WTC11 (cell line): ENCODE results near the gene FRYL. TPM values are rescaled to one million over a fixed set of nuclear protein-coding genes. Genes with fewer than 3 reads are reported as not detected.

Source experiments
- ATAC-seq: fragments of 200-7000 bp; cut with Tn5 transposase; 2 replicates; pipeline ENCODE4 v1.10.0; 2021; ENCODE audit warnings: mild to moderate bottlenecking, moderate library complexity
- CTCF ChIA-PET: fragments of 300-600 bp; sonication (Branson Sonifier 250); formaldehyde crosslinking; loops from one replicate; lab custom pipeline; 2021; ENCODE audit warnings: antibody characterized with exemption; lab: Charles Lee
- POLR2A ChIA-PET: fragments of 350-600 bp; sonication (Branson Sonifier 250); formaldehyde crosslinking; loops from one replicate; lab custom pipeline; 2021; ENCODE audit warnings: antibody characterized with exemption; lab: Charles Lee
- DNase-seq: peaks from one replicate; pipeline ENCODE4 v3.0.0; 2021; ENCODE audit warnings: low spot score
- H3K27ac Mint-ChIP-seq: 2 replicates; pipeline ENCODE4 v1.8.0; 2021; ENCODE audit warnings: mixed read lengths
- H3K27me3 Mint-ChIP-seq: 2 replicates; pipeline ENCODE4 v1.8.0; 2021; ENCODE audit warnings: low read depth, mild to moderate bottlenecking, moderate library complexity, mixed read lengths
- H3K36me3 Mint-ChIP-seq: 2 replicates; pipeline ENCODE4 v1.8.0; 2021; ENCODE audit warnings: mixed read lengths
- H3K4me1 Mint-ChIP-seq: 2 replicates; pipeline ENCODE4 v1.8.0; 2022; ENCODE audit warnings: mixed read lengths
- H3K4me3 Mint-ChIP-seq: 2 replicates; pipeline ENCODE4 v1.8.0; 2021; ENCODE audit warnings: mild to moderate bottlenecking, moderate library complexity, mixed read lengths
- H3K9me3 Mint-ChIP-seq: 2 replicates; pipeline ENCODE4 v1.8.0; 2021; ENCODE audit warnings: mixed read lengths
- AFF4 ChIP-seq: sonication (generic); formaldehyde crosslinking; IDR thresholded peaks from 2 replicates; pipeline ENCODE4 v1.8.1; 2023; ENCODE audit warnings: mild to moderate bottlenecking, missing genetic modification reagents, borderline replicate concordance
- CBFB ChIP-seq: sonication (generic); formaldehyde crosslinking; IDR thresholded peaks from 2 replicates; pipeline ENCODE4 v1.8.1; 2022; ENCODE audit warnings: mild to moderate bottlenecking, low read depth, missing genetic modification reagents
- ETV6 ChIP-seq: sonication (generic); formaldehyde crosslinking; IDR thresholded peaks from 2 replicates; pipeline ENCODE4 v1.8.1; 2022; ENCODE audit warnings: mild to moderate bottlenecking, missing genetic modification reagents
- GABPB1 ChIP-seq: sonication (generic); formaldehyde crosslinking; IDR thresholded peaks from 2 replicates; pipeline ENCODE4 v1.8.1; 2023; ENCODE audit warnings: mild to moderate bottlenecking, missing genetic modification reagents
- GTF2I ChIP-seq: fragments of 250-450 bp; sonication (Bioruptor Pico); conservative IDR thresholded peaks from 2 replicates; pipeline ENCODE4 v1.4.0; 2021; ENCODE audit warnings: mild to moderate bottlenecking
- IRF2 ChIP-seq: sonication (generic); formaldehyde crosslinking; IDR thresholded peaks from 2 replicates; pipeline ENCODE4 v1.8.0; 2022; ENCODE audit warnings: low read depth, missing genetic modification reagents, borderline replicate concordance
- JAZF1 ChIP-seq: fragments of 250-450 bp; sonication (Bioruptor Pico); IDR thresholded peaks from 2 replicates; pipeline ENCODE4 v1.9.0; 2021; ENCODE audit warnings: moderate library complexity, mild to moderate bottlenecking, inconsistent platforms
- KAT7 ChIP-seq: sonication (generic); formaldehyde crosslinking; IDR thresholded peaks from 2 replicates; pipeline ENCODE4 v1.8.1; 2023; ENCODE audit warnings: missing genetic modification reagents, mild to moderate bottlenecking, borderline replicate concordance
- MLX ChIP-seq: sonication (generic); formaldehyde crosslinking; IDR thresholded peaks from 2 replicates; pipeline ENCODE4 v1.8.1; 2023; ENCODE audit warnings: mild to moderate bottlenecking, missing genetic modification reagents, moderate library complexity
- MXD4 ChIP-seq: fragments of 250-450 bp; sonication (Bioruptor Pico); IDR thresholded peaks from 2 replicates; pipeline ENCODE4 v1.8.0; 2021; ENCODE audit warnings: mild to moderate bottlenecking, moderate library complexity, borderline replicate concordance
- NFYB ChIP-seq: sonication (generic); formaldehyde crosslinking; conservative IDR thresholded peaks from 2 replicates; pipeline ENCODE4 v1.8.0; 2022; ENCODE audit warnings: low read depth, missing genetic modification reagents
- NR3C1 ChIP-seq: sonication (generic); formaldehyde crosslinking; conservative IDR thresholded peaks from 2 replicates; pipeline ENCODE4 v1.8.1; 2023; ENCODE audit warnings: low read depth, mild to moderate bottlenecking, missing genetic modification reagents
- OVOL2 ChIP-seq: fragments of 250-450 bp; sonication (Bioruptor Pico); IDR thresholded peaks from 2 replicates; pipeline ENCODE4 v1.9.0; 2021; ENCODE audit warnings: mild to moderate bottlenecking, borderline replicate concordance
- SMAD3 ChIP-seq: sonication (generic); formaldehyde crosslinking; IDR thresholded peaks from 2 replicates; pipeline ENCODE4 v1.8.0; 2022; ENCODE audit warnings: missing genetic modification reagents, mild to moderate bottlenecking, borderline replicate concordance
- SOX15 ChIP-seq: fragments of 250-450 bp; sonication (Bioruptor Pico); IDR thresholded peaks from 2 replicates; pipeline ENCODE4 v1.9.0; 2021; ENCODE audit warnings: mild to moderate bottlenecking
- ZNF219 ChIP-seq: sonication (generic); formaldehyde crosslinking; IDR thresholded peaks from 2 replicates; pipeline ENCODE4 v1.8.0; 2023; ENCODE audit warnings: missing genetic modification reagents, mild to moderate bottlenecking, borderline replicate concordance
- ZNF232 ChIP-seq: sonication (generic); formaldehyde crosslinking; IDR thresholded peaks from 2 replicates; pipeline ENCODE4 v1.8.0; 2022; ENCODE audit warnings: mild to moderate bottlenecking, missing genetic modification reagents
- ZNF263 ChIP-seq: sonication (generic); formaldehyde crosslinking; IDR thresholded peaks from 2 replicates; pipeline ENCODE4 v1.8.1; 2022; ENCODE audit warnings: low read depth, mild to moderate bottlenecking, moderate library complexity, missing genetic modification reagents
- ZNF281 ChIP-seq: sonication (generic); formaldehyde crosslinking; IDR thresholded peaks from 2 replicates; pipeline ENCODE4 v1.8.0; 2023; ENCODE audit warnings: mild to moderate bottlenecking, missing genetic modification reagents
- total RNA-seq: library from RNA; stranded (reverse); gene quantifications from 3 replicates; pipeline ENCODE4 v1.2.3, GENCODE V29; 2021
- TF ChIP-seq, protein P1 (sequence below): fragments of 200-600 bp; IDR thresholded peaks from 2 replicates; pipeline ENCODE4 v1.8.0; 2022; ENCODE audit warnings: antibody characterized with exemption
- TF ChIP-seq, protein P2 (sequence below): sonication (generic); formaldehyde crosslinking; IDR thresholded peaks from 2 replicates; pipeline ENCODE4 v1.8.1; 2022; ENCODE audit warnings: missing genetic modification reagents, borderline replicate concordance

FRYL gene
- total RNA-seq, 1 experiment from 2014 or later, result 38.7 TPM

DNA sequence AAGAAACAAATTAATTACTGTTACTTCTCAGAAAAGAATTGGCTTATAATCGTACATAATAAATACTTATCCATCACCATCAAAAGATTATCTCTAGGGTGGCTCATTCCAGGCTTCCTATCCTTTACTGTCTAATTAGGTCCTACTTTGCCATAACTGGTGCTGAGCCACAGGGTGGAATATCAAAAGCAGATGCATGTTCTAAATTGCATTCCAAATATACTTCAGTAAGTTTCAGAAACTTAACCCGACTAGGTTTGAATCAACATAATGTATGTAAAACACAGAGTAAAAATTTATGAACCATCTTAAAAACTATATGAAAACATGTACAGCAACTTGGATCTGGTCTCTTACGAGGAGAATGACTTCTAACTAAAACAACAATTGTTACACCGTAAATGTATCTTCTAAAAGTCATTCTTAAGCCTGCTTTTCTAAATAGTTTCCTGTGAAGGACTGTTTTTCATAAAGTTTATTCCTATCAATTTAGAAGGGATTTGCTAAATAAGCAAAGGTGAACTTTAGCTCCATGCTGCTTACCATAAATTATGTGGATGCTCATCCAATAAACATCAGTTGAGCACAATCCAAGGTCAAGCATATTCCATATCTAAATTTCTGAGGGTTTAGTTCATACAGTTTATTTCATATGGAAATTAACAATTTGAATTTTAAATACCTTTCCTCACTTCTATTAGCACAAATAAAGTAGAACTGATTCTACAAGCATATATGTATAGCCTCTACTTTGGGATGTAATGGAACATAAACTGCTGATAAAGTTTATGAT is 276.6 kb downstream of the FRYL start (continued):
- TF ChIP-seq GABPB1 (CRISPR knock-in tag) (no peak), KAT7 (CRISPR knock-in tag) (no peak), OVOL2 (CRISPR knock-in tag) (no peak), ZNF281 (CRISPR knock-in tag) (no peak), NR3C1 (no peak), IRF2 (CRISPR knock-in tag) (no peak), GTF2I (CRISPR knock-in tag) (no peak)

DNA sequence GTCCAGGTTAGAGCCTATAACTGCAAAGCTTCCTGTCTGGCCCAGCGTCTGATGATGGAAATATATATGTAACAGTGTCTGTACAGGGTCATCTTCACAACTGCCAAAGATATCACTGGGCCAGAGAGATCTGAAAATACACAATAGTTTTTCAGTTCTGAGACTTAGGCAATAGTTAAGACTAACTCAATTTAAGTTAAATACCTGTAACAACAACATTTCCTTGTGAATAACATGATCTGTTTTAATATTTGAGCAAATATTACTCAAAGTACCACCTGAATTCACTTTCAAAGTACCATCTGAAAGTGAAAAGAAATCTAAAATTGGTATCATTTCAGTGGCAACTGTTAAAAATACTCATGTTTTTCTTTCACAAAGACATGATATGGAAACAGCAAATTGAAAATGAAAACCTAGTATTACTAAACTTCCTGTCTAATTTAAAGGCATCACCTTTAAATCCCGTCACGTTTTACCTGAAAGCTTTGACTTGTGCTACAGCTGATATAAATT is 280.5 kb downstream of the FRYL start:
- CTCF ChIA-PET, result no interaction called here
- Mint-ChIP-seq H3K9me3 (no peaks in the 10 kb centered on the region), H3K4me3 (no peak overlapping the region), H3K27ac (peak overlapping the region; percentile 29; the same call in 1 of the 2 replicates), H3K4me1 (peaks cover 22% of the 10 kb centered on the region), H3K27me3 (no peaks in the 10 kb centered on the region), H3K36me3 (peaks cover 12% of the 10 kb centered on the region)
- DNase-seq (no peak), ATAC-seq (no peak)
- POLR2A ChIA-PET, result no interaction called here
- TF ChIP-seq ZNF263 (CRISPR knock-in tag) (no peak), NFYB (no peak), MXD4 (no peak), ZNF219 (CRISPR knock-in tag) (no peak), SOX15 (CRISPR knock-in tag) (no peak), MLX (CRISPR knock-in tag) (no peak), KAT7 (CRISPR knock-in tag) (no peak)
- TF ChIP-seq, protein P1, sequence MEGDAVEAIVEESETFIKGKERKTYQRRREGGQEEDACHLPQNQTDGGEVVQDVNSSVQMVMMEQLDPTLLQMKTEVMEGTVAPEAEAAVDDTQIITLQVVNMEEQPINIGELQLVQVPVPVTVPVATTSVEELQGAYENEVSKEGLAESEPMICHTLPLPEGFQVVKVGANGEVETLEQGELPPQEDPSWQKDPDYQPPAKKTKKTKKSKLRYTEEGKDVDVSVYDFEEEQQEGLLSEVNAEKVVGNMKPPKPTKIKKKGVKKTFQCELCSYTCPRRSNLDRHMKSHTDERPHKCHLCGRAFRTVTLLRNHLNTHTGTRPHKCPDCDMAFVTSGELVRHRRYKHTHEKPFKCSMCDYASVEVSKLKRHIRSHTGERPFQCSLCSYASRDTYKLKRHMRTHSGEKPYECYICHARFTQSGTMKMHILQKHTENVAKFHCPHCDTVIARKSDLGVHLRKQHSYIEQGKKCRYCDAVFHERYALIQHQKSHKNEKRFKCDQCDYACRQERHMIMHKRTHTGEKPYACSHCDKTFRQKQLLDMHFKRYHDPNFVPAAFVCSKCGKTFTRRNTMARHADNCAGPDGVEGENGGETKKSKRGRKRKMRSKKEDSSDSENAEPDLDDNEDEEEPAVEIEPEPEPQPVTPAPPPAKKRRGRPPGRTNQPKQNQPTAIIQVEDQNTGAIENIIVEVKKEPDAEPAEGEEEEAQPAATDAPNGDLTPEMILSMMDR, result no peak
- TF ChIP-seq, protein P2, sequence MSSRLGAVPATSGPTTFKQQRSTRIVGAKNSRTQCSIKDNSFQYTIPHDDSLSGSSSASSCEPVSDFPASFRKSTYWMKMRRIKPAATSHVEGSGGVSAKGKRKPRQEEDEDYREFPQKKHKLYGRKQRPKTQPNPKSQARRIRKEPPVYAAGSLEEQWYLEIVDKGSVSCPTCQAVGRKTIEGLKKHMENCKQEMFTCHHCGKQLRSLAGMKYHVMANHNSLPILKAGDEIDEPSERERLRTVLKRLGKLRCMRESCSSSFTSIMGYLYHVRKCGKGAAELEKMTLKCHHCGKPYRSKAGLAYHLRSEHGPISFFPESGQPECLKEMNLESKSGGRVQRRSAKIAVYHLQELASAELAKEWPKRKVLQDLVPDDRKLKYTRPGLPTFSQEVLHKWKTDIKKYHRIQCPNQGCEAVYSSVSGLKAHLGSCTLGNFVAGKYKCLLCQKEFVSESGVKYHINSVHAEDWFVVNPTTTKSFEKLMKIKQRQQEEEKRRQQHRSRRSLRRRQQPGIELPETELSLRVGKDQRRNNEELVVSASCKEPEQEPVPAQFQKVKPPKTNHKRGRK (CRISPR knock-in tag), result no peak

DNA sequence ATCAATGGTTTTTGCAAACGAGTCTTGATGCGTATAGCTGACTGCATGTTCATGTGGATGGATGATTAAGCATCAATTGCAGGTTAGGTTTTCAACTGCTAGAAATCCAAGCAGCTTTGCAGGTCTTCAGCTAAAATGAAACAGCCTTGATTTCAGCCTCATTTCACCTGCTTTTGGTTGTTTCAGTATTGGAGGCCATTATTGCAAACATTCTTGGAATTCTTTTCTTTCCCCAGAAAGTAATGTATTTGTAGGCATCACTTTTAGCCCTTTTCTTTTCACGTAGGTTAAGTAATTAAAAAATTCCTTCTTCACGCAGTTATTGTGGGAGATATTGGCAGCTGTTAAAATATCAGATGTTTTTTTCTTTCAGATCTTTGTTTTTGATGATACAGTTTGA is 281.2 kb downstream of the FRYL start:
- H3K27me3 Mint-ChIP-seq, result no peaks in the 10 kb centered on the region; the same call in 1 of the 2 replicates
- CTCF ChIA-PET, result no interaction called here
- no peak overlapping the region for H3K4me3 Mint-ChIP-seq

More for the DNA sequence above, 281.2 kb downstream of the FRYL start:
- POLR2A ChIA-PET, result no interaction called here
- Mint-ChIP-seq H3K36me3 (peaks cover 12% of the 10 kb centered on the region), H3K27ac (peak overlapping the region; percentile 29; the same call in 1 of the 2 replicates), H3K4me1 (peaks cover 16% of the 10 kb centered on the region), H3K9me3 (no peaks in the 10 kb centered on the region)
- DNase-seq (no peak), ATAC-seq (no peak)
- no peak for TF ChIP-seq CBFB (CRISPR knock-in tag)
- TF ChIP-seq JAZF1, result no peak
- TF ChIP-seq ETV6 (CRISPR knock-in tag), result no peak
- TF ChIP-seq IRF2 (CRISPR knock-in tag), result no peak
- TF ChIP-seq NFYB, result no peak
- TF ChIP-seq ZNF232 (CRISPR knock-in tag), result no peak
- no peak for TF ChIP-seq AFF4 (CRISPR knock-in tag)
- TF ChIP-seq SMAD3, result no peak
